ENCODE data around the gene ANGPTL3. TPM values are rescaled to one million over a fixed set of nuclear protein-coding genes. Genes with fewer than 3 reads are reported as not detected.

Gene ANGPTL3
- total RNA-seq, 4 donors from 2014 or later: not detected

DNA sequence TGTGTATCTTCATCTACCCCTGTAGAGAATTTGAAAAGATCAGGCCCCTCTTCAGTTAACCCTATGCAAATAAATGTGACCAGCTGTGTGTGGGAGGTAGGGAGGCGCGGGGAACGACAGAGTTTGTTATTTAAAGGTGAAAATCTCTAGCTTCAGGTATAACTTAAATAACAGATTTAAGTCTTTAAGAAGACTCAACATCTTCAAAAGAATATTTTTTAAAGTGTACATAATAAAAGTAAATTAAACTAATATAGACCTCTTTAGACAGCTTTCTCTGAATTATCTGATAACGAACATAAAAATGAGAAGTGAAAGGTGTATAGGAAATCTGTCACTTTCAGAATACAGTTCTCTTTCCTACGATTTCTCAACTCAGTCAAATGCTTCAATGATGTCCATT, 16.0 kb downstream of the ANGPTL3 start:
- no peaks in the 10 kb centered on the region for H3K9me3 ChIP-seq
- intact Hi-C loops (cut with DNase I): no loop called here
- 90% methylated on average over 5 of the region's 5 CpGs for WGBS
- H3K27ac ChIP-seq (replicated peaks in 1 of 4): no peak overlapping the region
- H3K4me1 ChIP-seq: no peaks in the 10 kb centered on the region
- DNase-seq (ENCODE audit: extremely low spot score): no peak
- H3K27me3 ChIP-seq: no peaks in the 10 kb centered on the region
- H3K36me3 ChIP-seq: peaks cover 0 to 17% (median 3%) of the 10 kb centered on the region in 4 donors
- no peak for TF ChIP-seq POLR2AphosphoS5 (IDR thresholded peaks at IDR 0.05)
- TF ChIP-seq EP300 (IDR thresholded peaks at IDR 0.05): no peak
- TF ChIP-seq, protein P1, sequence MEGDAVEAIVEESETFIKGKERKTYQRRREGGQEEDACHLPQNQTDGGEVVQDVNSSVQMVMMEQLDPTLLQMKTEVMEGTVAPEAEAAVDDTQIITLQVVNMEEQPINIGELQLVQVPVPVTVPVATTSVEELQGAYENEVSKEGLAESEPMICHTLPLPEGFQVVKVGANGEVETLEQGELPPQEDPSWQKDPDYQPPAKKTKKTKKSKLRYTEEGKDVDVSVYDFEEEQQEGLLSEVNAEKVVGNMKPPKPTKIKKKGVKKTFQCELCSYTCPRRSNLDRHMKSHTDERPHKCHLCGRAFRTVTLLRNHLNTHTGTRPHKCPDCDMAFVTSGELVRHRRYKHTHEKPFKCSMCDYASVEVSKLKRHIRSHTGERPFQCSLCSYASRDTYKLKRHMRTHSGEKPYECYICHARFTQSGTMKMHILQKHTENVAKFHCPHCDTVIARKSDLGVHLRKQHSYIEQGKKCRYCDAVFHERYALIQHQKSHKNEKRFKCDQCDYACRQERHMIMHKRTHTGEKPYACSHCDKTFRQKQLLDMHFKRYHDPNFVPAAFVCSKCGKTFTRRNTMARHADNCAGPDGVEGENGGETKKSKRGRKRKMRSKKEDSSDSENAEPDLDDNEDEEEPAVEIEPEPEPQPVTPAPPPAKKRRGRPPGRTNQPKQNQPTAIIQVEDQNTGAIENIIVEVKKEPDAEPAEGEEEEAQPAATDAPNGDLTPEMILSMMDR (IDR thresholded peaks at IDR 0.05): no peak
- no peak for TF ChIP-seq POLR2A (IDR thresholded peaks at IDR 0.05; ENCODE audit: low read depth)
- H3K4me3 ChIP-seq: no peak overlapping the region

DNA sequence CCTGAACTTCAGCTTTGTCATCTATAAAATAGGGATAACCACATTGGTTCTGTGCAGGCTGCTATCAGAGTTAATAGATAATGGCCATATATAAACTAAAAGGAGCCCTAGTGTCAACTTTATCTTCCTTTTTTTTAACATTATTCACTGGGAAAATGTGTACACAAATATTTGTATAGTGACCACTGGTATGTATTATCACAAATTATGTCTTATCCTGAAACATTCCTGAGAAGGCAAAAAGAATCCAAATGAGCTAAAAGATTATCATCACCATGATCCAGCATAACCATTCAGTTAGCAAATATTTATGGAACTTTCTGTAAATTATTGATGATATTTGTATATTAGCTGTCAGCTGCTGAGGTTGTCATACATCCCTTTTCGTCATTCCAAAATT, 16.6 kb downstream of the ANGPTL3 start:
- intact Hi-C loops (cut with DNase I): no loop called here
- Histone ChIP-seq H3K4me1 (no peaks in the 10 kb centered on the region), H3K36me3 (peaks cover 0 to 17% (median 6%) of the 10 kb centered on the region in 4 donors), H3K27me3 (no peaks in the 10 kb centered on the region), H3K9me3 (no peaks in the 10 kb centered on the region), H3K4me3 (no peak overlapping the region), H3K27ac (replicated peaks in 1 of 4) (no peak overlapping the region)
- no peak for DNase-seq (ENCODE audit: extremely low spot score)
- 100% methylated on average over 1 of the region's 1 CpG for WGBS
- TF ChIP-seq POLR2A (IDR thresholded peaks at IDR 0.05; ENCODE audit: low read depth): no peak
- no peak for TF ChIP-seq EP300 (IDR thresholded peaks at IDR 0.05)
- TF ChIP-seq, protein P1 (IDR thresholded peaks at IDR 0.05): no peak
- no peak for TF ChIP-seq POLR2AphosphoS5 (IDR thresholded peaks at IDR 0.05)

DNA sequence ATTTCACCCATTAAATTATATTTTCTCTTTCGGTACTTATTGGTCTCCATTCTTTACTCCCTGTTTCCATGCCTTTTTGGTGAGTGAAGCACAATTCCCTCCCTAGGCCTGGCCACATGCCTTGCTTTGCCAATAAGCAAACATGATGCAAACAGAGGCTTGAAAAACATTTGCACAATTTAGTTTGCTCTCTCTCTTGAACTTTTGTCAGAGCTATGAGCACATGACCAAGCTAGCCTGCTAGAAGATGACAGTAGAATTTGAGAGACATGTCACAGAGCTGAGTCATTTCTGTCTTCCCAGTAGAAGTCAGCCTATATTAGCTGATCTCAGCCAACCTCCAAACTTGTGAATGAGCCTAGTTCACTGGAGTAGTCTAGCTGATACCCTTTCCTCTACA, 24.6 kb downstream of the ANGPTL3 start:
- no peaks in the 10 kb centered on the region for H3K9me3 ChIP-seq
- 97% methylated on average over 1 of the region's 1 CpG for WGBS
- no peak for DNase-seq (ENCODE audit: extremely low spot score)
- H3K27ac ChIP-seq (replicated peaks in 1 of 4): no peak overlapping the region
- H3K36me3 ChIP-seq: peaks cover 0 to 21% (median 10%) of the 10 kb centered on the region in 4 donors
- no peak overlapping the region for H3K4me3 ChIP-seq
- H3K27me3 ChIP-seq: no peaks in the 10 kb centered on the region
- peaks cover 0 to 9% (median 2%) of the 10 kb centered on the region in 4 donors for H3K4me1 ChIP-seq
- TF ChIP-seq POLR2AphosphoS5 (IDR thresholded peaks at IDR 0.05) (no peak), EP300 (IDR thresholded peaks at IDR 0.05) (no peak), POLR2A (IDR thresholded peaks at IDR 0.05; ENCODE audit: low read depth) (no peak)
- intact Hi-C loops (cut with DNase I): no loop called here

DNA sequence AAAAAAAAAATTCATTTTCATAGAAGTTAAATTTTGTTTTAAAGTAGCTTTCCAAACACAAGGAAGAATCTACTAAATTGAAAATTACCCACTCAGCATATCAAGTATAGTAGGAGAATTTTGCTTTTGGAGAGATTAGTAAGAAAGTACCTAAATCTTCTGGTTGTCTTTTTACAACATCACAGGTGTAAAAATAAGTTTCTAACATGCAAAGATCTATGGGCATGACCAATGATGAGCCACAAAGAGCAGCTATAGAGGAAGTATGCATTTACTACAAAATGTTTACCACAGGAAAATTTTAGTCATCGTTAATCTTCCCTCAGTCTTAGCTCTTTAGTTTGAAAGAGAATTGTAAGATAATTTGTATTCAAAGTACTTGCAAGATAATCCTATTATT, 28.1 kb downstream of the ANGPTL3 start:
- WGBS: 83% methylated on average over 1 of the region's 1 CpG

DNA sequence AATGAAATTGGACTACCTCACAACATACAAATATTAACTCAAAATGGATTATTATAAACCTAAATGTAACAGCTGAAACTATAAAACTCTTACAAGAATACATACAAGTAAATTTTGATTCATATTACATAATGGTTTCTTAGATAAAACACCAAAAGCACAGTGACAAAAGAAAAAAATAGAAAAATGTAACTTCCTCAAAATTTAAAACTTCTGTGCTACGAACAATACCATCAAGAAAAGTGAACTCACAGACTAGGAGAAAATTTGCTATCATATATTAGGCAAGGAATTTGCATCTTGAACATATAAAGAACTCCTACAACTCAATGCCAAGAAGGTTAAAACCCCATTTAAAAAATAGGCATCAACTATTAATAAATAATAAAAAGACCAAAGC, 31.2 kb downstream of the ANGPTL3 start:
- Histone ChIP-seq H3K9me3 (peaks cover 0 to 4% (median 0%) of the 10 kb centered on the region in 4 donors), H3K27me3 (no peaks in the 10 kb centered on the region), H3K4me1 (peaks cover 0 to 4% (median 0%) of the 10 kb centered on the region in 4 donors), H3K36me3 (peaks cover 0 to 53% (median 35%) of the 10 kb centered on the region in 4 donors), H3K4me3 (no peak overlapping the region), H3K27ac (replicated peaks in 1 of 4) (no peak overlapping the region)
- intact Hi-C loops (cut with DNase I): no loop called here
- TF ChIP-seq POLR2A (IDR thresholded peaks at IDR 0.05; ENCODE audit: low read depth) (no peak), EP300 (IDR thresholded peaks at IDR 0.05) (no peak), POLR2AphosphoS5 (IDR thresholded peaks at IDR 0.05) (no peak)
- TF ChIP-seq, protein P1 (IDR thresholded peaks at IDR 0.05): no peak
- DNase-seq (ENCODE audit: extremely low spot score): no peak
- WGBS: 85% methylated on average over 1 of the region's 1 CpG

More for the DNA sequence above, 28.1 kb downstream of the ANGPTL3 start:
- Histone ChIP-seq H3K9me3 (no peaks in the 10 kb centered on the region), H3K36me3 (peaks cover 0 to 22% (median 10%) of the 10 kb centered on the region in 4 donors), H3K4me3 (no peak overlapping the region), H3K4me1 (peaks cover 0 to 9% (median 2%) of the 10 kb centered on the region in 4 donors), H3K27me3 (no peaks in the 10 kb centered on the region), H3K27ac (replicated peaks in 1 of 4) (no peak overlapping the region)
- intact Hi-C loops (cut with DNase I): no loop called here
- no peak for DNase-seq (ENCODE audit: extremely low spot score)
- TF ChIP-seq POLR2AphosphoS5 (IDR thresholded peaks at IDR 0.05) (no peak), EP300 (IDR thresholded peaks at IDR 0.05) (no peak), POLR2A (IDR thresholded peaks at IDR 0.05; ENCODE audit: low read depth) (no peak)
- TF ChIP-seq, protein P1 (IDR thresholded peaks at IDR 0.05): no peak
